ENCODE data around the gene CCDC183.
"Not testable (repeated sequence)": the region's sequence is repeated elsewhere in the genome, so short reads cannot be mapped to it uniquely, and the experiment has no call there.

The CCDC183 gene

GRCh38 chr9:136828474-136829140, 32.5 kb downstream of the CCDC183 start:
- TF ChIP-seq ZNF274 (IDR thresholded peaks at IDR 0.05; ENCODE audit: low read depth, low read length): no peak
- no peak overlapping the region for H3K4me3 ChIP-seq (ENCODE audit: low read length)

- TF ChIP-seq ZNF274 (IDR thresholded peaks at IDR 0.05; ENCODE audit: low read depth, low read length): no peak
- no peak overlapping the region for H3K4me3 ChIP-seq (ENCODE audit: low read length)
Observed at GRCh38 chr9:136829412-136829811, 33.3 kb downstream of the CCDC183 start.

GRCh38 chr9:136829981-136830885, 34.1 kb downstream of the CCDC183 start:
- no peak overlapping the region for H3K4me3 ChIP-seq (ENCODE audit: low read length)
- no peak for TF ChIP-seq ZNF274 (IDR thresholded peaks at IDR 0.05; ENCODE audit: low read depth, low read length)

- no peak for TF ChIP-seq ZNF274 (IDR thresholded peaks at IDR 0.05; ENCODE audit: low read depth, low read length)
- H3K4me3 ChIP-seq (ENCODE audit: low read length): no peak overlapping the region
Observed at GRCh38 chr9:136831002-136831719, 35.0 kb downstream of the CCDC183 start.

GRCh38 chr9:136831720-136832104, 35.6 kb downstream of the CCDC183 start:
- no peak for TF ChIP-seq ZNF274 (IDR thresholded peaks at IDR 0.05; ENCODE audit: low read depth, low read length)
- H3K4me3 ChIP-seq (ENCODE audit: low read length): no peak overlapping the region

- H3K4me3 ChIP-seq (ENCODE audit: low read length): no peak overlapping the region
- no peak for TF ChIP-seq ZNF274 (IDR thresholded peaks at IDR 0.05; ENCODE audit: low read depth, low read length)
Observed at GRCh38 chr9:136832581-136832980, 36.4 kb downstream of the CCDC183 start.

GRCh38 chr9:136833381-136834048, 37.4 kb downstream of the CCDC183 start:
- H3K4me3 ChIP-seq (ENCODE audit: low read length): not testable (repeated sequence)

- TF ChIP-seq ZNF274 (IDR thresholded peaks at IDR 0.05; ENCODE audit: low read depth, low read length): no peak
- no peak overlapping the region for H3K4me3 ChIP-seq (ENCODE audit: low read length)
Observed at GRCh38 chr9:136835162-136835931, 39.2 kb downstream of the CCDC183 start.

GRCh38 chr9:136835932-136836904, 40.1 kb downstream of the CCDC183 start:
- no peak for TF ChIP-seq ZNF274 (IDR thresholded peaks at IDR 0.05; ENCODE audit: low read depth, low read length)
- no peak overlapping the region for H3K4me3 ChIP-seq (ENCODE audit: low read length)

GRCh38 chr9:136837146-136837855, 41.2 kb downstream of the CCDC183 start:
- no peak overlapping the region for H3K4me3 ChIP-seq (ENCODE audit: low read length)
- TF ChIP-seq ZNF274 (IDR thresholded peaks at IDR 0.05; ENCODE audit: low read depth, low read length): no peak

- H3K4me3 ChIP-seq (ENCODE audit: low read length): not testable (repeated sequence)
Observed at GRCh38 chr9:136837856-136838277, 41.7 kb downstream of the CCDC183 start.
